Transverse colon (tissue), 4 donors: Measurements from ENCODE around the gene TOMM40. TPM values are rescaled to one million over a fixed set of nuclear protein-coding genes. Genes with fewer than 3 reads are reported as not detected.

ENCODE experiments used
- DNase-seq: peaks from one replicate; pipeline ENCODE4 v3.0.0-alpha.2; 2019
- H3K27ac ChIP-seq, 4 donors: fragments of 200-600 bp; sonication (generic); 2 replicates each; pipeline ENCODE4 v1.5.1; 2016 to 2018; ENCODE audit warnings: inconsistent platforms in 4 of 4
- H3K27me3 ChIP-seq: fragments of 200-600 bp; sonication (generic); 2 replicates; pipeline ENCODE4 v1.5.1; 2017; ENCODE audit warnings: inconsistent platforms
- H3K36me3 ChIP-seq, 4 donors: fragments of 200-600 bp; sonication (generic); 2 replicates each; pipeline ENCODE4 v1.5.1; 2017 to 2019; ENCODE audit warnings: inconsistent platforms in 4 of 4
- H3K4me1 ChIP-seq, 4 donors: fragments of 200-600 bp; sonication (generic); 2 replicates each; pipeline ENCODE4 v1.5.1; 2017 to 2020; ENCODE audit warnings: inconsistent platforms in 4 of 4
- H3K4me3 ChIP-seq, 4 donors: fragments of 200-600 bp; sonication (generic); 1 replicate in 1 of 4; 2 replicates in 3 of 4; pipeline versions ENCODE4 v1.5.1 to v1.6.1; 2017 to 2019; ENCODE audit warnings: inconsistent platforms in 4 of 4
- H3K9me3 ChIP-seq, 2 donors: fragments of 200-600 bp; sonication (generic); 2 replicates each; pipeline ENCODE4 v1.5.1; 2017 to 2019; ENCODE audit warnings: inconsistent platforms in 2 of 2
- CTCF ChIP-seq, 5 experiments: fragments of 200-600 bp in 3 of 5; fragments of 450-650 bp in 2 of 5; sonication (generic) in 3 of 5; IDR thresholded peaks; 1 replicate in 2 of 5; 2 replicates in 3 of 5; pipeline ENCODE4 v1.5.1; 2016 to 2017; ENCODE audit warnings: antibody characterized with exemption in 5 of 5, inconsistent platforms in 3 of 5, mild to moderate bottlenecking in 2 of 5, moderate library complexity in 1 of 5
- EP300 ChIP-seq: sonication (generic); formaldehyde crosslinking; IDR thresholded peaks from one replicate; pipeline ENCODE4 v1.6.1; 2017; ENCODE audit warnings: antibody characterized with exemption, low read depth
- POLR2A ChIP-seq: fragments of 450-650 bp; IDR thresholded peaks from one replicate; pipeline ENCODE4 v1.6.1; 2016; ENCODE audit warnings: antibody characterized with exemption, mild to moderate bottlenecking, moderate library complexity
- POLR2AphosphoS5 ChIP-seq, 3 donors: sonication (generic); formaldehyde crosslinking; IDR thresholded peaks; one replicate each; pipeline ENCODE4 v1.6.1; 2016; ENCODE audit warnings: antibody characterized with exemption in 3 of 3
- WGBS, 2 donors: methylation state at CpG; one replicate each; pipeline ENCODE4 v1.1.5; 2018; ENCODE audit warnings: low coverage in 1 of 2; 5-methylcytosine and 5-hydroxymethylcytosine counted together
- in situ Hi-C, 4 donors: fragments of 200-750 bp; cut with MboI; loops; one replicate each; pipeline versions ENCODE4 v1.15.0 to v1.15.1; 2017; ENCODE audit warnings: low sequenced_read_pairs in 3 of 4, low pct_ligation_motif_present in 1 of 4, low pct_unique_long_range_greater_than_20kb in 1 of 4
- intact Hi-C: fragments of 100-400 bp; cut with DNase I; formaldehyde crosslinking; loops from one replicate; pipeline ENCODE4 v1.15.1; 2023; ENCODE audit warnings: low total_unique reads
- total RNA-seq, 4 donors: library from RNA; depleted of rRNA; stranded (reverse); fragments of >200 nt; gene quantifications; one replicate each; pipeline ENCODE4 v1.1.0, GENCODE V29; 2016

TOMM40 gene
- total RNA-seq, 4 donors from 2014 or later, result 36.0 to 101 (median 53.8) TPM

GRCh38 chr19:44848812-44849447, 42.1 kb upstream of the TOMM40 start:
- peak overlapping the region; percentile 96 to 99 (median 97) for H3K27ac ChIP-seq
- no peaks in the 10 kb centered on the region for H3K27me3 ChIP-seq
- TF ChIP-seq POLR2A (no peak), POLR2AphosphoS5 (IDR thresholded peaks at IDR 0.05) (no peak), EP300 (no peak), CTCF (IDR thresholded peaks at IDR 0.05) (no peak)
- H3K9me3 ChIP-seq, result no peaks in the 10 kb centered on the region
- WGBS, 2 donors, result 36 to 45% methylated on average over 13 to 18 of the region's 18 CpGs
- H3K36me3 ChIP-seq, result no peaks in the 10 kb centered on the region
- intact Hi-C loops (no loop called here), in situ Hi-C loops (no loop called here)
- H3K4me1 ChIP-seq, result peaks cover 11 to 42% (median 31%) of the 10 kb centered on the region in 4 donors
- no peak for DNase-seq
- peak overlapping the region in 1 of 4 donors; percentile 95 for H3K4me3 ChIP-seq

- H3K4me1 ChIP-seq, result peaks cover 6 to 27% (median 19%) of the 10 kb centered on the region in 4 donors
- intact Hi-C loops (no loop called here), in situ Hi-C loops (no loop called here)
- DNase-seq, result no peak
- no peaks in the 10 kb centered on the region for H3K36me3 ChIP-seq
- H3K27ac ChIP-seq, result no peak overlapping the region
- no peaks in the 10 kb centered on the region for H3K9me3 ChIP-seq
- TF ChIP-seq EP300, result no peak
- TF ChIP-seq POLR2AphosphoS5 (IDR thresholded peaks at IDR 0.05), result no peak
- no peak for TF ChIP-seq POLR2A
- TF ChIP-seq CTCF (IDR thresholded peaks at IDR 0.05), result no peak
- no peaks in the 10 kb centered on the region for H3K27me3 ChIP-seq
- no peak overlapping the region for H3K4me3 ChIP-seq
- WGBS, 2 donors, result 71% methylated on average over 8 of the region's 8 CpGs; no CpG with 5 or more reads in 1 of the 2 donors
Measured at GRCh38 chr19:44850641-44851109, 40.4 kb upstream of the TOMM40 start.

GRCh38 chr19:44851427-44851826, 39.6 kb upstream of the TOMM40 start:
- TF ChIP-seq CTCF (IDR thresholded peaks at IDR 0.05), result no peak
- TF ChIP-seq POLR2A, result no peak
- TF ChIP-seq EP300, result no peak
- no peak for TF ChIP-seq POLR2AphosphoS5 (IDR thresholded peaks at IDR 0.05)
- Histone ChIP-seq H3K27ac (no peak overlapping the region), H3K36me3 (no peaks in the 10 kb centered on the region), H3K27me3 (no peaks in the 10 kb centered on the region), H3K4me3 (no peak overlapping the region), H3K9me3 (no peaks in the 10 kb centered on the region), H3K4me1 (peaks cover 6 to 30% (median 19%) of the 10 kb centered on the region in 4 donors)
- in situ Hi-C loops (no loop called here), intact Hi-C loops (no loop called here)
- WGBS, 2 donors, result 100% methylated on average over 2 of the region's 2 CpGs; no CpG with 5 or more reads in 1 of the 2 donors
- DNase-seq, result no peak

- WGBS, 2 donors, result 70 to 89% methylated on average over 1 of the region's 1 CpG
- H3K27ac ChIP-seq, result no peak overlapping the region
- H3K9me3 ChIP-seq, result no peaks in the 10 kb centered on the region
- no peak overlapping the region for H3K4me3 ChIP-seq
- TF ChIP-seq POLR2AphosphoS5 (IDR thresholded peaks at IDR 0.05) (no peak), CTCF (IDR thresholded peaks at IDR 0.05) (no peak), POLR2A (no peak), EP300 (no peak)
- in situ Hi-C loops, result no loop called here
- H3K4me1 ChIP-seq, result peaks cover 0 to 11% (median 4%) of the 10 kb centered on the region in 4 donors
- no peak for DNase-seq
- intact Hi-C loops, result no loop called here
- H3K27me3 ChIP-seq, result no peaks in the 10 kb centered on the region
- H3K36me3 ChIP-seq, result peaks cover 0 to 1% (median 0%) of the 10 kb centered on the region in 4 donors
Measured at GRCh38 chr19:44855606-44856005, 35.4 kb upstream of the TOMM40 start.
